SK-N-MC (cell line): Measurements from ENCODE around the gene OSBPL5.

Source experiments
- DNase-seq: peaks from one replicate; pipeline ENCODE4 v3.0.0-alpha.2; 2011; ENCODE audit warnings: low read depth, low spot score
- H3K27ac ChIP-seq: fragments of 200-600 bp; sonication (generic); 2 replicates; pipeline ENCODE4 v1.5.1; 2016; ENCODE audit warnings: mixed run types
- H3K36me3 ChIP-seq: fragments of 200-600 bp; sonication (generic); 2 replicates; pipeline ENCODE4 v1.6.1; 2017; ENCODE audit warnings: antibody characterized with exemption, low read length, mixed read lengths; ENCODE audit not compliant: insufficient read depth
- H3K4me3 ChIP-seq: fragments of 200-600 bp; sonication (generic); 2 replicates; pipeline ENCODE4 v1.5.1; 2016
- H3K9ac ChIP-seq: fragments of 200-600 bp; sonication (generic); 2 replicates; pipeline ENCODE4 v1.8.0; 2017; ENCODE audit warnings: mixed run types, mixed read lengths; ENCODE audit not compliant: insufficient read length
- H3K9me3 ChIP-seq: fragments of 200-600 bp; sonication (generic); 2 replicates; pipeline ENCODE4 v1.6.1; 2017; ENCODE audit warnings: low read depth, mild to moderate bottlenecking, antibody characterized with exemption, low read length, moderate library complexity, mixed read lengths
- EZH2 ChIP-seq: fragments of 200-600 bp; sonication (generic); IDR thresholded peaks from one replicate; pipeline ENCODE4 v1.6.1; 2017; ENCODE audit warnings: antibody characterized with exemption
- FOXP2 ChIP-seq: optimal IDR thresholded peaks from 2 replicates; pipeline ENCODE3; 2011; ENCODE audit warnings: mild to moderate bottlenecking, moderate library complexity; ENCODE audit not compliant: insufficient read depth; ENCODE audit errors: extremely low read length, control extremely low read depth
- POLR2AphosphoS5 ChIP-seq: IDR thresholded peaks from 2 replicates; pipeline ENCODE4 v1.6.1; 2012; ENCODE audit warnings: mild to moderate bottlenecking, low read depth, low read length, borderline replicate concordance

The OSBPL5 gene

GRCh38 chr11:3050386-3051195 lies 114.5 kb downstream of the OSBPL5 start:
- Histone ChIP-seq H3K36me3 (peaks cover 57% of the 10 kb centered on the region; the same call in 1 of the 2 replicates), H3K27ac (peak overlapping the region; percentile 77), H3K9me3 (no peaks in the 10 kb centered on the region), H3K4me3 (peak overlapping the region; percentile 65), H3K9ac (no peak overlapping the region)
- TF ChIP-seq FOXP2 (no peak), EZH2 (no peak), POLR2AphosphoS5 (no peak)
- no peak for DNase-seq

- Histone ChIP-seq H3K9me3 (no peaks in the 10 kb centered on the region), H3K9ac (peak overlapping the region; percentile 30), H3K4me3 (peak overlapping the region; percentile 55), H3K27ac (peak overlapping the region; percentile 85), H3K36me3 (peaks cover 57% of the 10 kb centered on the region; the same call in 1 of the 2 replicates)
- no peak for TF ChIP-seq FOXP2
- no peak for DNase-seq
Observed at GRCh38 chr11:3049430-3050243, 115.5 kb downstream of the OSBPL5 start.

GRCh38 chr11:3047637-3048036 lies 117.5 kb downstream of the OSBPL5 start:
- H3K36me3 ChIP-seq, result peaks cover 60% of the 10 kb centered on the region; the same call in 1 of the 2 replicates
- H3K27ac ChIP-seq, result no peak overlapping the region
- DNase-seq, result no peak
- H3K9ac ChIP-seq, result no peak overlapping the region
- TF ChIP-seq POLR2AphosphoS5 (no peak), FOXP2 (no peak), EZH2 (no peak)
- H3K9me3 ChIP-seq, result no peaks in the 10 kb centered on the region
- H3K4me3 ChIP-seq, result no peak overlapping the region

DNA sequence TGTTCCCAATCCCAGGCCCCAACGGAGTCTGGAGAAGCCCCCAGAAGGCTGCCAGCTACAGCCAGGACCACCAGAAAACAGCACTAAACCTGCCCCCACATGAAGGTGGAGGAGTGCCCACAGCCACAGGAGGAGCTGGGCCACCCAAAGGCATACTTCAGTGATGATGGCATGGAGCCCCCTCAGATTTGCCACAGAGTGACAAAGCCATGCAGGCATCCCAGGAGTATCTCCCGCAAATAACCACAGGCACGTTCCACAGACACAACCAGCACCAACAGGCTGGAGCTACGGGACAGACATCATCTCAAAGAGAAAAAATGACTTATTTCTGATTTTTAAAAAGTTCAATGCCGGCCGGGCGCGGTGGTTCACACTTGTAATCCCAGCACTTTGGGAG lies 118.5 kb downstream of the OSBPL5 start:
- TF ChIP-seq FOXP2 (no peak), EZH2 (no peak)
- peaks cover 68% of the 10 kb centered on the region; the same call in 1 of the 2 replicates for H3K36me3 ChIP-seq
- H3K9ac ChIP-seq, result no peak overlapping the region
- H3K9me3 ChIP-seq, result no peaks in the 10 kb centered on the region
- no peak overlapping the region for H3K27ac ChIP-seq
- no peak overlapping the region for H3K4me3 ChIP-seq
- no peak for DNase-seq

DNA sequence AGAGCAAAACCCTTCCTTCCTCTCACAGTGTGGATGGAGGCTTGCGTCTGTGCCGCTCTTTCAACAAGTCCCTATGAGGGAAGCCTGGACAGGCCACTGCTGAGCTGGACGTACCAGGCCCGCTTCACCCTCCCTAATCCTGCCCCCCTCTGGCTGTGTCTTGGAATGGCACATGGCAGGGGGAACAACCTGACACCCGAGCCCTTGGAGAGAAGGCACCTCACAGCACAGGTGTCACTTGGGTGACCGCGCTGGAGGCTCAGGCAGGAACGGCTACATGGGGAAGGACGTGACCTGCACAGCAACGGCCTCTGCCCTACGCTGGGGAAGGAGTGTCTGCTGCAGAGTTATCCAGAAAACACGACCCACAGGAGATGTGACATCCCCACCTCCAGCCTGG lies 118.9 kb downstream of the OSBPL5 start:
- Histone ChIP-seq H3K9me3 (no peaks in the 10 kb centered on the region), H3K27ac (no peak overlapping the region), H3K36me3 (peaks cover 72% of the 10 kb centered on the region; the same call in 1 of the 2 replicates), H3K4me3 (no peak overlapping the region), H3K9ac (no peak overlapping the region)
- DNase-seq, result no peak
- TF ChIP-seq EZH2 (no peak), FOXP2 (no peak), POLR2AphosphoS5 (no peak)

- Histone ChIP-seq H3K27ac (no peak overlapping the region), H3K36me3 (peaks cover 85% of the 10 kb centered on the region), H3K9ac (no peak overlapping the region), H3K9me3 (no peaks in the 10 kb centered on the region), H3K4me3 (no peak overlapping the region)
- TF ChIP-seq POLR2AphosphoS5 (no peak), EZH2 (no peak), FOXP2 (no peak)
- no peak for DNase-seq
Observed at GRCh38 chr11:3044915-3045314, 120.2 kb downstream of the OSBPL5 start.

DNA sequence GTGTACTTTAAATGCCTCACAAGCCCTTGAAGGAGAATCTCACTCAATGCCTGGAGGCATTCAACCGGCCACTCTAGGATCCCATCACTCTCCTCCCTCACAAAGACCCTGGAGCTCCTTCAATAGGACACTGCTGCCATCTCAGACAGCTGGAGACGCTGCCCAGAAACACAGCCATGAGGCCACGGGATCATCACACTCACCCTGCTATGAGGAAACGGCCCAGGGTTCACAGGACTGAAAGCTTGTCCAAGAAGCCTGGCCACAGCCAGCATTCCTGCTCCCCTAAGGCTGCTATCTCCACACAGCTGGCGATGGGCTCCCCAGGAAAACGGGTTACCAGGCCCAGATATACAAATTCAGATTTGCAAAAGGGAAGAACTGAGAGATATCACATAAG lies 121.1 kb downstream of the OSBPL5 start:
- Histone ChIP-seq H3K27ac (no peak overlapping the region), H3K4me3 (no peak overlapping the region), H3K36me3 (peaks cover 88% of the 10 kb centered on the region), H3K9me3 (no peaks in the 10 kb centered on the region), H3K9ac (no peak overlapping the region)
- DNase-seq, result no peak
- TF ChIP-seq POLR2AphosphoS5 (no peak), EZH2 (no peak), FOXP2 (no peak)

DNA sequence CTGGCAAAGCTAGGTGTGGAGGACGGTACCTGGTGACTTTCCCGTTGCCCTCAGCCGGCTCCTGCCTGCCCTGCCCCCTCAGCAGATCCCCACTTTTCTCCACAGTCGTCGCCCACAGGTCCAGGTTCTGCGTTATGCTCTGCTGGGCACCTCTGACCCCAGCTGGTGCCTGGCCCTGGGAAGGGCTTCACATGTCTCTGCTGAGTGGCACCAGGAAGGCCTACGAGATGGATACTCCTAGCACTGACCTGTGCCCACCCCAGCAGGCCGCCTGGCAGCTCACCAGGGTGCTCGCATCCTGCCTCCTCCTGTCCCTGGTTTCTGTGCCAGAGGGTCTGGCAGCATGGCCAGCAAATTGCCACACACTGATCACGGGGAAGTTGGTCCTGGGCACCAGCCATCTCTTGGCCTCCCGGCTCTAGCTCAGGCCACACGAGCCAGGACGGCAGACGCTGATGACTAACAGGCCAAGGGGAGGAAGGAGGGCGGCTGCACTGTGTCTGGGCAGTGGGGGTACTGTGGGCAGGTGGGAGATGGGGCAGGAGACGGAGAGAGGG lies 121.7 kb downstream of the OSBPL5 start:
- no peak for DNase-seq
- Histone ChIP-seq H3K4me3 (no peak overlapping the region), H3K9ac (no peak overlapping the region), H3K9me3 (no peaks in the 10 kb centered on the region), H3K36me3 (peaks cover 91% of the 10 kb centered on the region), H3K27ac (no peak overlapping the region)
- no peak for TF ChIP-seq EZH2
- no peak for TF ChIP-seq POLR2AphosphoS5
- no peak for TF ChIP-seq FOXP2
